Activated CD4-positive, alpha-beta T cell treated with anti-CD3 and anti-CD28 coated beads, Interleukin-2, amount 50 U/mL, for 48 hours (primary cell): ENCODE results near the gene ST8SIA1.
"Not testable (repeated sequence)": the region's sequence is repeated elsewhere in the genome, so short reads cannot be mapped to it uniquely, and the experiment has no call there.

Source experiments
- DNase-seq, 2 experiments: peaks; one replicate each; pipeline ENCODE4 v3.0.0-alpha.2; 2020

Gene ST8SIA1

GRCh38 chr12:22334410-22335100 lies at the start of gene ST8SIA1:
ST8SIA1 (minus strand) TSS chr12:22334707; CDS start chr12:22334232, 475 bp downstream.
- peak; percentile 61 to 64 for DNase-seq

GRCh38 chr12:22380031-22380430 lies 45.5 kb upstream of the ST8SIA1 start:
- no peak for DNase-seq

GRCh38 chr12:22377731-22378496 lies 43.4 kb upstream of the ST8SIA1 start:
- no peak for DNase-seq

- DNase-seq, result not testable (repeated sequence)
Measured at GRCh38 chr12:22376596-22377150, 42.2 kb upstream of the ST8SIA1 start.

- DNase-seq, result no peak
Measured at GRCh38 chr12:22374508-22374907, 40.0 kb upstream of the ST8SIA1 start.

GRCh38 chr12:22372277-22372837 lies 37.9 kb upstream of the ST8SIA1 start:
- DNase-seq, result no peak

GRCh38 chr12:22366181-22366580 lies 31.7 kb upstream of the ST8SIA1 start:
- no peak for DNase-seq

- no peak for DNase-seq
Measured at GRCh38 chr12:22361785-22362184, 27.3 kb upstream of the ST8SIA1 start.

- no peak for DNase-seq
Measured at GRCh38 chr12:22360774-22361173, 26.3 kb upstream of the ST8SIA1 start.

- no peak for DNase-seq
Measured at GRCh38 chr12:22357531-22357930, 23.0 kb upstream of the ST8SIA1 start.

- DNase-seq, result no peak
Measured at GRCh38 chr12:22356231-22356630, 21.7 kb upstream of the ST8SIA1 start.

- no peak for DNase-seq
Measured at GRCh38 chr12:22355011-22355580, 20.6 kb upstream of the ST8SIA1 start.

GRCh38 chr12:22353615-22354325 lies 19.3 kb upstream of the ST8SIA1 start:
- no peak for DNase-seq

GRCh38 chr12:22350886-22351285 lies 16.4 kb upstream of the ST8SIA1 start:
- DNase-seq, result no peak

- DNase-seq, result no peak
Measured at GRCh38 chr12:22348208-22348607, 13.7 kb upstream of the ST8SIA1 start.

GRCh38 chr12:22340143-22340542 lies 5.6 kb upstream of the ST8SIA1 start:
- DNase-seq, result no peak

- DNase-seq, result no peak
Measured at GRCh38 chr12:22339691-22340090, 5.2 kb upstream of the ST8SIA1 start.

- no peak for DNase-seq
Measured at GRCh38 chr12:22335794-22336166, 1.3 kb upstream of the ST8SIA1 start.

- DNase-seq, result peak; percentile 25 to 36
Measured at GRCh38 chr12:22333713-22334409, 646 bp downstream of the ST8SIA1 start.

GRCh38 chr12:22333186-22333712 lies 1.3 kb downstream of the ST8SIA1 start:
- peak in 1 of 2 experiments; percentile 12 for DNase-seq

- DNase-seq, result no peak
Measured at GRCh38 chr12:22332202-22332601, 2.3 kb downstream of the ST8SIA1 start.

- DNase-seq, result no peak
Measured at GRCh38 chr12:22329621-22330020, 4.9 kb downstream of the ST8SIA1 start.
